Stimulated activated CD8-positive, alpha-beta memory T cell treated with anti-CD3 and anti-CD28 coated beads, Interleukin-12 subunit alpha, Interleukin-12 subunit beta, amount 100 ng/mL, for 24 hours (primary cell): Measurements from ENCODE around the gene ARMC9.

Experiments
- DNase-seq: peaks from one replicate; pipeline ENCODE4 v3.0.0-alpha.2; 2020; ENCODE audit errors: extremely low read depth

ARMC9 gene

DNA sequence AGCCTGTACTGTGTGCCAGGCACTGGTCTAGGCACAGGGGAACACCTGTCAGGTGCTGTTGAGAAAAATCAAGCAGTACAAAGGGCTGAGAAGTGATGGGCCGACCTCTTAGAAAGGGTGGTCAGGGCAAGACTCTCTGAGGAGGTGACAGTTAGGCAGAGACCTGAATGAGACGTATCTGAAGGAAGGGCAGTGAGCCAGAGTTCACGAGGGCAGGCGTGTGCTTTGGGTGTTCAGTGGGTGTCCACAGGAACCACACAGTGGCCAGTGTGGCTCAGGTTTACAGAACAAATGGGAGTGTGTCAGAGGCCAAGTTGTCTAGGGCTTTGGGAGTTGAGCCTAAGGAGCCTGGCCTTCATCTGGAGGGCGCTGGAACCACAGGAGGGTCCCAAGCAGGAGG, 6.2 kb downstream of the ARMC9 start:
- no peak for DNase-seq

DNA sequence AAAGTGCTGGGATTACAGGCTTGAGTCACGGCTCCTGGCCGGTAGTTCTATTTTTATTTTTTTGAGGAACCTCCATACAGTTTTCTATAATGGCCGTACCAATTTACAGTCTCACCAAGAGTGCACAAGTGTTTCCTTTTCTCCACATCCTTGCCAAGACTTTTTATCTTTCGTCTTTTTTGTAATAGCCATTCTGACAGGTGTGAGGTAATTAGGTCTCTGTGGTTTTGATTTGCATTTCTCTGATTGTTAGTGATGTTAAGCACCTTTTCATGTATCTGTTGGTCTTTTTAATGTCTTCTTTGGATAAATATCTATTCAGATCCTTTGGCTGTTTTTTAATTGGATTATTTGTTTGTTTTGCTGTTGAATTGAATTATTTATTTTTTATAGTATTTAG, 9.3 kb downstream of the ARMC9 start:
- no peak for DNase-seq

DNA sequence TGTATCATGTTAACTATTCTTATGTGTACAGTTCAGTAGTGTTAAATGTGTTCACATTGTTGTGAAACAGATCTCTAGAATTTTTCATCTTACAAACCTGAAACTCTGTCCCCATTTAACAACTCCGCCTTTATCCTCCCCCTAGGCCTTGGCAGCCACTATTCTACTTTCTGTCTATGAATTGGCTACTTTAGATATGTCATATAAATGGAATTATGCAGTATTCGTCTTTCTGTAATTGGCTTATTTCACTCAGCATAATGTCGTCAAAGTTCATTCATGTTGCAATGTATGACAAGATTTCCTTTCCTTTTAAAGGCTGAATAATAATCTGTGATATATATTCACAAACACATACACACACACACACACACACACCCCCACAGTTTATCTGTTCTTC, 12.4 kb downstream of the ARMC9 start:
- no peak for DNase-seq

DNA sequence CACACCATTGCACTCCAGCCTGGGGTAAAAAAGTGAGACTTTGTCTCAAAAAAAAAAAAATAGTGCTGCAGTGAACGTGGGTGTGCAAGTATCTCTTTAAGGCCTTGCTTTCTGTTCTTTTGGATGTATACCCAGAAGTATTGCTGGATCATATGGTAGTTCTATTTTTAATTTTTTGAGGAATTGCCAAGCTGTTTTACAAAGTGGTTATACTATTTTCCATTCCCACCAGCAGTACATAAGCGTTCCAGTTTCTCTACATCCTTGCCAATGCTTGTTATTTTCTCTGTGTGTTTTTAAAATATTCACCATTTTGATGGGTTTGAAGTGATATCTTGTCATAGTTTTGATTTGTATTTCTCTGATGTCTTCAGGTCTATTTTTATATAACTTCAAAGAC, 13.1 kb downstream of the ARMC9 start:
- DNase-seq, result no peak

DNA sequence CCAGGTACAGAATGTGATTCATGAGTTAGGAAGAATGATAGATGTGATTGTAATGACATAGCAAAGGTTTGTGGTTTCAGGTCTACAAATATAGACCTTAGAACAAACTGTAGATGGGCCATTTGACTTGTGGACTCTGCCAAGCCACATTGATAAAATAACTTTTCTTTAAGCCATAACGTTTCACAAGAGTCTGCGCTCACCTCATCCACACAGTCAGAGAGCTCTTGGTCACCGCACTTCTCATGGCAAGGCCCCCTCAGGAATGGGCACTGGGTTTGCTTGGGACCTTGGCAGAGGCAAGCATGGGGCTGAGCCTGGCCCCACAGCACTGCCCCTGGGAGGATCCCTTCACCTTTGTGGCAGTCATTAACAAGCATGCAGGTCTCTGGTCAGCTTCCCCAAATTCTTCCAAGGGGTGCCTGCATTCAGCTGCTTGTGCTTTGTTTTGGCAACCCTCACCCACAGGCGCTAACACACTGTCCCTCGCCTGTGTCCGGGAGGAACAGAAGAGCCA, 14.0 kb downstream of the ARMC9 start:
- no peak for DNase-seq

DNA sequence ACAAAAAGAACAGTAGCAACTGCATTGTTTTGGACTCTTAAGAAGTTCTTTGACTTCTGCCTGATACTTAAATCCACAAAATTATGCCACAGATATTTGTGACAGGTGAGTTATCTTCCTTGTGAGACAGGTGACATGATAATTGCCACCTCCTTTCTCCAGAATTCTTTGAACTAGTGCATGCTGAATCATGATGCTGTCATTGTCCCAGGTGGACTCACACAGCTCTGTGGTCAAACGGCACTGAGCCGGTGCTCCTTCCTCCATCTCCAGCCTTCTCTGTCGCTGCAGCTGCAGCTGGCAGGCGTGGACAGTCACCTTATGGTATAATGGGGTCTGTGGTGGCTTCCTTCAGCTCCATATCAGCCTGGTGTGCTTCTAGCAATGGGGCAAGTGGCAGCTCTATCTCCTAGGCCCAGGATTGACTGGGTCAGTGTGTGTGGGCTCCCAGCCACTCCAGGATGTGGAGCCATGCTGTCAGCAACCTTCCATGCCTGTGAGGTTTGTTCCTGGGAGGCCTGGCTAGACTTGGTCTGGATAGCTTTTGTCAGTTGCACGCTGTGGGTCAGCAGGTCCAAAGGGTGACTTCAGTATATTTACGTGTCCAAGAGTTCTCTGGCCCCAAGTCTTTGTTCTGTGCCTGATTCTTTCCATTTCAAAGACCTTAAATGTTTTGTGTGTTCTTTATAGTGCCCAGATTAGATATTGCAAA, 15.7 kb downstream of the ARMC9 start:
- DNase-seq, result no peak

DNA sequence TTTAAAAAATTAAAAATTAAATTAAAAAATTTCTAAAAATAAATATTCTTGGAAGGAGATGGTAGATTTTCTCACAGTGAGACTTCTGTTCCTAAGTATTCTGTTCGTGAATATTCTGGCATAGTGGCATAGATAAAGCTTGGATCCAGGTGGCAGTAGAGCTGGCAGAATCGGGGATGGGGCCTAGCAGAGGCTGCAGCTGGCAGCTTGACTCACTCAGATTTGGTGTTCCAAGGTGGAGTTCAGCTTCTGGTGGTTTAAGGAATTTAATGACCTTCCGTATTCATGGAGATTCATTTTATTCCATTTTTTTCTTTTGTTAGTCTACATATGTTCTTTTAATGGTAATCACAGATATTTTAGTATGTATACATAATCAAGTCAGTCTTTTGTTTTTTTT, 19.9 kb downstream of the ARMC9 start:
- DNase-seq, result no peak

DNA sequence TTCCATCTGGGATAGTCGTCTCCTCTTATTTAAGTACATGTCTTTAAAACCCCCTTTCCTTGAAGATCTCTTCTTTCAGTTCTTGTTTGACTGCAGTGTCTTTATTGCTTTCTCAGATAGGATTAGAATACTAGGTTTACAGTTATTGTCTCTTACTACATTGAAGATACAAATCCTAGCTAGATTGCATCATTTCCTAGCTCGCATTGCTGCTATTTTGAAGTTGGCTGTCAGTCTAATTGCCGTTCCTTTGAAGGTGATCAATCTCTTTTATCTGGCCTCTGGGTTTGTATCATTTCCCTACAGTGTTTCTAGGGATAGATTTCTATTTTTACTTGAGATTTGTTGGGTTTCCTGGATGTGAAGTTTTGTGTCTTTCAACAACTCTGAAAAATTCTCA, 20.9 kb downstream of the ARMC9 start:
- DNase-seq, result no peak

DNA sequence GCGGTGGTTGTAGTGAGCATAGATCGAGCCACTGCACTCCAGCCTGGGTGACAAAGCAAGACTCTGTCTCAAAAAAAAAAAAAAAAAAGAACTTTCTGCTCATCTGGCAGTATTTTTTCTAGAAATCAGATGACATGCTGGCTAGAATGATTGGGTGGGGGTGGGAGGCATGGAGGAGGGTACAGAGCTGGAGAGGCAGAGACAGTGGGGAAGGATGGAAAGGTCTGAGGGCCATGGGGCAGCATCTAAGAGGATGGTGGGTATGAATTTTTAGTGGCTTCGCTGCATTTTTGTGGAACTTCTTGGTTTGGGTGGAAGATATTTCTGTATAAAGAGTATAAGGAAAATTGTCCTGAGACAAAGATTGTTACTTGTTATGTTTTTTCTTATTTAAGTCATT, 23.3 kb downstream of the ARMC9 start:
- no peak for DNase-seq

DNA sequence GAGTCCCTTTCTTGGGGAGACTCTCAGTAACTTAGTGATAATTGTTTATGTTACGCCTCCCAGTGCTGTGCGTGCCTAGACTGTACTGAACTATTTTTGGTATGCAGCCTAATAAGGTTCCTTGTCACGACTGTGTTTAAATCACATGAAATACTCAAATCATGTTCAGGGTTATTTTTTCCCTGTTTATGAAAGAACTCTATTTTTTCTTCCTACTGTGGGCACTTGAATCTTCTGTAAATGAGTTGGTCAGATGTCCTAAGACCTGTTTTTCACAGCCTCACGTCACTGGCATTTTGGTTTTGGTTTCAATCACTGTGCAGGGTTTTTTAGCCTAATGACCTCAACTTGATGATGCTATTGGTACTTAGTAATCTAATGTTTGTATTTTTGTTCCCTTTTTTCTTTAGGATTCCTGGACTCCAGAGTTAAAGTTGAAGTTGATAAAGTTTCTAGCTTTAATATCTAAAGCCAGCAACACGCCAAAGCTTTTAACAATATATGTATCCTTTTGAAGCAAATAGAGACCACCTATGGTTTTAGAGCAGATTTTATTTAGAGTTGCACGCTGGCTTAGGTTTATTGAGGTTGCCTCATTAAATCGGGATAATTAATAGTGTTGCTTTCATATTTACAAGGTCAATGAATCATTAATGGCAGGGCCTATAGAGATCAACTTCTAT, 24.0 kb downstream of the ARMC9 start:
- DNase-seq, result no peak

DNA sequence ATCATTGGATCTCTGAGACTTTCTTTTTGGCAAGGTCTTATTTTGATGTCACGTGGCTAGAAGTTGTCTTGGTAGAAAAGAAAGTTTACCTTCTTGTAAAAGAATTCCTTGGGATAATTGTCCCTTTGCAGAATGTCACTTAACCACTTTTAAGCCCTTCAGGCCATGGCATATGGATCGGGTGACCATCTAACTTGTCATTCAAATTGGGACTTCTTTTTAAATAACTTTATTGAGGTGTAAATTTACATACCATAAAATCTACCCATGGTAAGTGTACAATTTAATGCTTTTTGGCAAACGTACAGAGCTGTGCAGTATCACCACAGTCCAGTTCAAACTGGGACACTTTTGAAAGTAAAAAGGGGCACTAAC, 24.6 kb downstream of the ARMC9 start:
- no peak for DNase-seq

DNA sequence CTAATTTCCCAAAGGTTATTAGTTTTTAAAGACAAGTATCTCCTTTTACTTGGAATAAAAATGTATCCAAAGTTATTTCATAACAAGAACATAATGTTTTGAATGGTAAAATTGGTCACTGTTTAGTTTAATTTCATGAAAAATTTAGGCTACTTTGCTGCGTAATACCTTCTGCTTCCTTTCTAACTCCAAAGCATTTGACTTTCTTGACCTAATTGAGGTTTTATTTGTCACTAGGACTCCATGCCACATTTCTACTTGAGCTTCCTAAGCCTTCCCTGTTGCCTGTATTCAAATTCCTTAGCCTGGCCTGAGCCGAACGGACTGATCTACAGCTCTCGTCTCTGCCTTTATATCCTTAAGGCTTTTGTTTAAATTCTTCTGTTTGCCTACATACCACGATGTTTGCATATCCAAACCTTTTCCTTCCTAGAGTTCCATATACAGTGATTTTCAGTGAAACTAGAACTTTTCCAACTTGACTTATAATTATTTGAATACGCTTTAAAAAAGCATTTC, 25.1 kb downstream of the ARMC9 start:
- DNase-seq, result no peak

DNA sequence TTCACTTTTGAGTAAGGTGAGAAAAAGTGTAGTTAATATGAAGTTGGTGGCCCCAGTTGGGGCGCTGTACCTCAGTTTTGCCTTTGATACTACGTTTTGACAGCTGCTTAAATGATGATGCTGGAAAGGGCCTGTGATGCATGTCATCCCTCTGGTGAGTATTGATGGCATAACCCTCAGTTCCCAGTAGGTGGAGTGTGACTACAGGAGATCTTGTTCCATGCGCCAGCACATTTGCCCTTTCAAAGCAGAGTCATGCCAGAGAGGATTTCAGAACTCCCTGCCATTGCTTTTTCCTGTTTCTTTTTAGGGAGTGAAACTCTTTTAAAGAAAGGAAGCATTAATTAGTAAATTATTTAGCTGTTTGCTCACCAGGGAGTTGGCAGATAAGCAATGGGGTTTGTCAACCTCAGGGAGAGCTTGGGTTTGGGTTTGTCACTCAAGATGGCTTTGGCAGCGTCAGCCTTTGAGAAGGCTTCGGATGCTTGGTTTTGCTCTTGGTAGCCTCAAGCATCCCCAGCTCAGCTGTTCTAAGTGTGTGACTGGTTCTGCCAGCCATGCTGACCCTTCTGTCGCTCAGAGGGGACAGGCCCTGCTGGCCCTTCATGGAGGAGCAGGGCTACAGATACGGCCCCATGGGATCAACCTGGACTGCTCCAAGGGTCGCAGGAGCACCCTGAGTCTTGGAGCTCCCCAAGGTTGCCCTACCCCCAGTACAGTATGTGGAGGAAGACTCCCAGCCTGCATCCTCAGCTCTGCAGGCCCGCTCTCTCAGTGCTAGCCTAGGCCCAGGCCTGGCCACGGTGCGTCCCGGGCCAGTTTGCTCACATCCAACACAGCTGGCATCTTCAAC, 29.1 kb downstream of the ARMC9 start:
- no peak for DNase-seq

DNA sequence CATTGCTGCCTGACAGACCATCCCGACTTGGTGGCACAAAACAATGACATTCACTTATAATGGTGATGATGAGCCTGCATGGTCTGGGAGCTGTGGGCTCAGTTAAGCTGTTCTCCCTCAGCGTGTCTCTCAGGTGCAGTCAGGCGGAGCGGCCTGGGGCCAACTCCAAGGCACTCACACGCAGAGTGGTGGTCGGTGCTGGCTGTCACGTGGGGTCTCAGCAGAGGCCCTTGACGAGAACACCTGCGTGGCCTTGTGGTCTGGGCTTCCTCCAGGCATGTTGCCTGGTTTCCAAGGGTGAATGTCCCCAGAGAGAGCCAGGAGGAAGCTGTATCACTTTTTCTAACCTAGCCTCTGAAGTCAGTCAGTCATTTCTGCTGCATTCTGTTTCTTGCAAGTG, 29.8 kb downstream of the ARMC9 start:
- no peak for DNase-seq

DNA sequence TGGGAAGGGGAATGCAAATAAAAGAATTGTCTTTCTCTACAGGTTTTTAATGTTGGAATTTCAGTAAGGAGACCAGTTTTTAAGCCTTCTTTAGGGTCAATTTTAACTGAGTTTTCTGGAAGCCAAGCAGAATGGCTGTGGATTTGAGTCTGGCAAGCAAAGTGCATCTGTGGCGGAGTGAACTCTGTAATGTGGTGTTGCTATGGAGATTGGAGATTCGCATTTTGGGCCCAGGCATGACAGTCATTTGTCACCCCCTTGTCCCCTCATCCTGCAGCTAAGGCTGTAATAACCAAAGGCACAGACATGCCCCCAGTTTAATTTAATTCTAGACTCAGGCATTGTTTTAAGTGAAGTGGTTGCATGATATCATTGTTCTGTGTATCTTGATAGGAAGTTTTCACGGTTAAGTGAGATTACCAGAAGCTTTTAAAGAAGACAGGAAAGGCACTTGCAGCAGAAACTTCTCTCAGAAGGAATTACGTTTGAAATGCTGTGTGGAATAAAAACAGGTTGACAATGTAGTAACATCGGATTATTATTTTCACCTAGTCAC, 30.6 kb downstream of the ARMC9 start:
- DNase-seq, result no peak

DNA sequence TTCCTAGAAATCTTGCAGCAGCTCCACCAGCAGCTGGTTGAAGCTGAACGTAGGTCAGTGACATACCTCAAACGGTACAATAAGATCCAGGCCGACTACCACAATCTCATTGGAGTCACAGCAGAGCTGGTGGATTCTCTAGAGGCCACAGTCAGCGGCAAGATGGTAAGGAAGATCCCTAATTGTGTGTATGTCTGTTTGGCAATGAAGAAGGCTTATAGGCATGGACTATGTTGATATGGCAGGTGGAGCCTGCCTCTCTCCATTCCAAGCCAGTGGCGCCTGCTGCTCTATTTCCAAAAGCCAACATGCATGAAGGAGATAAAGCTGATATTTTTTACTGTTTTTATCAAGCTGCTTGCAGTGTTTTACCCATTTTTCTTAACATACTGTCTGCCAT, 36.8 kb downstream of the ARMC9 start:
- no peak for DNase-seq

DNA sequence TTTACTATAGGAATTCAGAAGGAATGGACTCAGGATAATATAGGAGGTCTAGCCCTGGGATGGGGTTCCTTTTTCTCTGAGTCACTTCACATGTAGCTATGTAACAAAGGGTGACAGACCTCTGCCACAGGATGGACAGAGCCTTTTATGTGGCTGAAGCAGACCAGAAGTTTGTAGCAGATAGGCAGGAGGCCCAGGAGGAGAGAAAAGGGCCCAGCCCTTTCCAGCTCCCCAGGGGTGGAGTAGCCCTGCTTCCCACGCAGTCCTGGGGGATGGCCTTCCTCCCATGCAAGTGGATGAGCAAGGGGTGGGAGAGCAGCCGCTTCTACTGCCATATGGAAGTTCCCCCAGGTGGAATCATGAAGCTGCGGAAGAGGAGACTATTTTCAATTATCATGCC, 40.3 kb downstream of the ARMC9 start:
- no peak for DNase-seq

DNA sequence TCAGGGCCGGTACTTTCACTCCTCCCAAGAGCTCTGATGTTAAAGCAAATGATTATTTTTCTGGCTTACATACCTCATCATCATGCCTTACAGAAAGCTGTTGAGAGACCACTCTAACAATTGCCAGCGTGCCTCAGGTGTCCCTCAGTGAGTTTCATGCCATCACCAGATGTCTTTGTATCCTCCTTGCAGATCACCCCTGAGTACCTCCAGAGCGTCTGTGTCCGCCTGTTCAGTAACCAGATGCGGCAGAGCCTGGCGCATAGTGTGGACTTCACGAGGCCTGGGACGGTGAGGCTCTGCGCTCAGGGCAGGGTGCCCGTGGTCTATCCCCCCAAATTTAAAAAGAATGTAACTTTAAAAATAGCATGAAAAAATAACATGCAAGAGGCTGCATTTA, 41.3 kb downstream of the ARMC9 start:
- no peak for DNase-seq

DNA sequence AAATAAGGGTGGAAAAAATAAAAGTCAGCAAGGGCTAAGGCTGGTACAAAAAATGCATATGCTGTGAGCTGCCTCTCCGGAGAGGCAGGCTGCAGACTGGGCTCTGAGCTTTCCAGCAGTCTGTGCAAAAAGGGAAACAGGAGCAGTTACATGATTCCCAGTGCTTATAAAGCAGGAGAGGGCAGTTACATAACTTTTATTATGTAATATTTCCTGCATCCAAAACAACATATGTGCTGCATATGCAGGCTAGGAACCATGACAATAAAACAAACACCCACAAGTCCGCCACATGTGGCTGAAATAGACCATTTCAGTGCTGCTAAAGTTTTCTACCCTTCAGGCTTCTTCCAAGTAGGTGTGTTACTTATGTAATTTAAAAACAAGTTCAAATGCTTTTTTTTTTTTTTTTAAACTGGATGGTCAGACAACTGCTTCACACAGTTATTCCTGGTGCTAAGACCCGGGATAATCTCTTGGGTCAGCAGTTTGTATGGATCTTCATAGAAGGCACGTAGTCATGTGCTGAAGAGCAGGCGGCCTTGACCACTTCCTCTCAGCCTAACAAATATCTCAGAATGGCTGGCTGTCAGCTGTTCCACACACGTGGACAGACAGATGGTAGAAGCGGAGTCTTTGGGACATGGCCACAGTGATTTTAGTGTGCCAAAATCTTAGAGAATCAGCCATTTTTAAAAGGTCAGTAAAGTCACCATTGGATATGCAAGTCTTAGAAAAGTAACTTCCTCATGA, 43.5 kb downstream of the ARMC9 start:
- DNase-seq, result no peak

DNA sequence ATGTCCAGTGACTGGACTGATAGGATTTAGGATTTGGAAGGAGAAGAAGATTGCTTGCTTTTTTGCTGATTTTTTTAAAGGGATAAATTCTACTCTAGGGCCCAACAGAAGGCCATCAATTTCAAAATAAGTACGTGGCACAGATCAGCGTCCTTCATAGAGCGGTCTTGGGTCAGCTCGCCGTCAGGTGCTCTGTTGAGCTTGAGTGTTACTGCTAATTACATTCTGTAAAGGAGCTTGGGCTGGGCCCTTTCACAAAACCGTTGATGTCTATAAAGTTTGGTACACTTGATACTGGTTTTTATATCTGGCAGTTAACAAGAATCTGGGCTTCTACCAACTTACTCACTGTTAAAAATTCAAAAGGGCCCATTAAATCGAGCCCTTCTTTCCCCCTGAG, 45.4 kb downstream of the ARMC9 start:
- no peak for DNase-seq
